Measurements from ENCODE around the gene TEKTIP1.
"Not testable (repeated sequence)": the region's sequence is repeated elsewhere in the genome, so short reads cannot be mapped to it uniquely, and the experiment has no call there.

Gene TEKTIP1

DNA sequence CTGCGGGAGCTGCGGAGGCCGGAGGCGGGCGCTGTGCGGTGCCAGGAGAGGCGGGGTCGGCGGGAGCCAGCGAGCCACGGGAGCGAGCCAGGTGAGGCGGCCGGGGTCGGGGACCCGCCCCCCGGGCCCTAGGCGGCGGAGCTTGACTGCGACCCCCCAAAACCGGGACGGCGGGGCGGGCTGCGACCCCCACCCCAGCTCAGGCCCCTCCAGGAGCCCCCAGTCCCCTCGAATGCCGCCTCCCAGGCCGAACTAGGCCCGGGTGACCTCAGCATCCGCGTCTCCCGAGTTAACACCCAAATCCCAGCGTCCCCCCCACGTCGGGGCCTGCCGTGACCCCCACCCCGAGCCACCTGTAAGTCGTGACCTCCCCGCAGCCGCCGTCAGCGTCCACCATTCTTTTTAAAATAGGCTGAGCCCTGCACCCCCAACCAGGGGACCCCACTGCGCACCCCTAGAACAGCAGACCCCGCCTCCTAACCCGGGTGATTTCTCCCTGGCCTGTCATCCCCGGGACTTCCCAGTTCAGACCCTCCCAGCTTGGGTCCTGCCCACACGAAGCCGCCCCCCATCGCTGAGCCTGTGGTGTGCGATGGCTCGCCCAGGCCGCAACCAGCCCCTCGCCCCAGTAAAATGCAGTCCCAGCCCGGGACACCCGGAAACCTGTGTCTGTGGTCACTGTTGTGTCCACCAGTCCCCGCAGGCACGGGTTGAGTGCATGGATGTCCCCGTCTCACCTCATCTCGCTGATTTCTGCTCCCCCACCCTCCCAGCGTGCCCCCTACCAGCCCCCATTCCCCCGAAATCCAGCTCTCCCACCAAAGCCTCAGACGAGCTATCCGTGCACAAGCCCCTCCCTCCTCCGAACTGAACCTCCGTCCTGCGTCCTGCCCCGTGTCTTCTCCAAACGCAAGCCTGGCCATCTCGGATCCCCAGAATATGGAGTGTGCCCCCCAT lies 32.3 kb upstream of the TEKTIP1 start:
- no peaks in the 10 kb centered on the region for H3K9me3 ChIP-seq (ENCODE audit: insufficient read depth, low read length, severe bottlenecking)
- peak overlapping the region; percentile 81 to 95 for H3K4me3 ChIP-seq (ENCODE audit: low read depth in 1 of 2, low read length in 2 of 2)
- peak; percentile 47 for DNase-seq
- H3K27ac ChIP-seq (ENCODE audit: low read length), result peak overlapping the region; percentile 71
- no peak for ATAC-seq (ENCODE audit: insufficient read depth, low read depth)
- peak overlapping the region; percentile 94 for H3K9ac ChIP-seq (ENCODE audit: low read depth, low read length)
- peak overlapping the region; percentile 66 for H2AFZ ChIP-seq (ENCODE audit: low read depth, low read length)
- H3K36me3 ChIP-seq (ENCODE audit: insufficient read depth, low read length), result peaks cover 40% of the 10 kb centered on the region
- no peaks in the 10 kb centered on the region for H3K27me3 ChIP-seq (ENCODE audit: insufficient read depth, low read length, poor library complexity)
- no peak for TF ChIP-seq EZH2 (IDR thresholded peaks at IDR 0.05; ENCODE audit: borderline replicate concordance, low read depth, low read length, severe bottlenecking)
- TF ChIP-seq, protein P1, sequence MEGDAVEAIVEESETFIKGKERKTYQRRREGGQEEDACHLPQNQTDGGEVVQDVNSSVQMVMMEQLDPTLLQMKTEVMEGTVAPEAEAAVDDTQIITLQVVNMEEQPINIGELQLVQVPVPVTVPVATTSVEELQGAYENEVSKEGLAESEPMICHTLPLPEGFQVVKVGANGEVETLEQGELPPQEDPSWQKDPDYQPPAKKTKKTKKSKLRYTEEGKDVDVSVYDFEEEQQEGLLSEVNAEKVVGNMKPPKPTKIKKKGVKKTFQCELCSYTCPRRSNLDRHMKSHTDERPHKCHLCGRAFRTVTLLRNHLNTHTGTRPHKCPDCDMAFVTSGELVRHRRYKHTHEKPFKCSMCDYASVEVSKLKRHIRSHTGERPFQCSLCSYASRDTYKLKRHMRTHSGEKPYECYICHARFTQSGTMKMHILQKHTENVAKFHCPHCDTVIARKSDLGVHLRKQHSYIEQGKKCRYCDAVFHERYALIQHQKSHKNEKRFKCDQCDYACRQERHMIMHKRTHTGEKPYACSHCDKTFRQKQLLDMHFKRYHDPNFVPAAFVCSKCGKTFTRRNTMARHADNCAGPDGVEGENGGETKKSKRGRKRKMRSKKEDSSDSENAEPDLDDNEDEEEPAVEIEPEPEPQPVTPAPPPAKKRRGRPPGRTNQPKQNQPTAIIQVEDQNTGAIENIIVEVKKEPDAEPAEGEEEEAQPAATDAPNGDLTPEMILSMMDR (IDR thresholded peaks at IDR 0.05; ENCODE audit: borderline replicate concordance, extremely low read depth, low read length, poor library complexity, severe bottlenecking), result no peak
- H3K79me2 ChIP-seq (ENCODE audit: insufficient read depth, low read length), result peaks cover 60% of the 10 kb centered on the region
- H4K20me1 ChIP-seq (ENCODE audit: insufficient read depth, low read length), result peaks cover 44% of the 10 kb centered on the region
- H3K4me2 ChIP-seq (ENCODE audit: insufficient read depth, low read length), result peak overlapping the region; percentile 90
- H3K4me1 ChIP-seq (ENCODE audit: insufficient read depth, low read length), result peaks cover 40% of the 10 kb centered on the region

DNA sequence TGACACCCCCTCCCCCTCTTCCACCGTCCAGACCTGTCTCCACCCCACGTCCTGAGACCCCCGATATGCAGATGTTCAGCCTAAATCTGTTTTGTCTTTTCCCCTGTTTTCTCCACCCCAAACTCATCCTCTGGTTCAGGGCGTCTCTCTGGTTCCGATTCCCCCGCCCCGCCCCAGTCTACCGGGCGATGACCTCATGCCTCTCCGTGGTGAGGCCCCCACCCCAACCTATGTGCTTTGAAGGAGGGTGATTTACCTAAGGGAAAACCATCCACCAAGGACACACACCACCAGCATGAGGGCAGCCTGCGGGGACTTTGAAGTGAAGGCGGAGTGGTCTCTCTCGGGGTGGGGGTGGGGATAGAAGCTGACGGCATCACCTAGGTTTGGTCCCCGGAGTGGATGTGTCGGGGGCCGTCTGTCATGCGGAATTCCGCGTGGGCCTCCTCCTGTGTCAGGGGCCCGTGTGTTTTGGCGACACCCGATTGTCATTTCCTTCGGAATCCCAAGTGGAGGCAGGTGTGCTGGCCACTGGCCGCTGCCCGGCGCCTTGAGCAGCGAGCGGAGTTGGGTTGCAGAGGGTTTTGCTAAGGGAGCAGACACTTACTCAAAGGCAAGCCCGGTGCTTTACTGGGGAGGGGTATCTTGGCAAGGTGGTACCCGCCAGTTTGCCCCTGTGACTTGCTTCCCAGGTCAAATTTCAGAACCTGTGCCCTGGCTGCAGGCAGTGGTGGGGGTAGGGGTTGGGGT lies 31.4 kb upstream of the TEKTIP1 start:
- peak overlapping the region; percentile 81 to 95; a peak in 3 of 4 replicates for H3K4me3 ChIP-seq (ENCODE audit: low read depth in 1 of 2, low read length in 2 of 2)
- H3K27me3 ChIP-seq (ENCODE audit: insufficient read depth, low read length, poor library complexity), result no peaks in the 10 kb centered on the region
- H2AFZ ChIP-seq (ENCODE audit: low read depth, low read length), result no peak overlapping the region
- peak overlapping the region; percentile 90 for H3K4me2 ChIP-seq (ENCODE audit: insufficient read depth, low read length)
- DNase-seq (peak; percentile 33), ATAC-seq (ENCODE audit: insufficient read depth, low read depth) (no peak)
- H3K79me2 ChIP-seq (ENCODE audit: insufficient read depth, low read length), result peaks cover 69% of the 10 kb centered on the region
- peaks cover 52% of the 10 kb centered on the region for H4K20me1 ChIP-seq (ENCODE audit: insufficient read depth, low read length)
- H3K27ac ChIP-seq (ENCODE audit: low read length), result peak overlapping the region; percentile 71; the same call in 1 of the 2 replicates
- peak overlapping the region; percentile 94 for H3K9ac ChIP-seq (ENCODE audit: low read depth, low read length)
- peaks cover 40% of the 10 kb centered on the region for H3K4me1 ChIP-seq (ENCODE audit: insufficient read depth, low read length)
- TF ChIP-seq EZH2 (IDR thresholded peaks at IDR 0.05; ENCODE audit: borderline replicate concordance, low read depth, low read length, severe bottlenecking), result no peak
- no peaks in the 10 kb centered on the region for H3K9me3 ChIP-seq (ENCODE audit: insufficient read depth, low read length, severe bottlenecking)
- peaks cover 48% of the 10 kb centered on the region for H3K36me3 ChIP-seq (ENCODE audit: insufficient read depth, low read length)

DNA sequence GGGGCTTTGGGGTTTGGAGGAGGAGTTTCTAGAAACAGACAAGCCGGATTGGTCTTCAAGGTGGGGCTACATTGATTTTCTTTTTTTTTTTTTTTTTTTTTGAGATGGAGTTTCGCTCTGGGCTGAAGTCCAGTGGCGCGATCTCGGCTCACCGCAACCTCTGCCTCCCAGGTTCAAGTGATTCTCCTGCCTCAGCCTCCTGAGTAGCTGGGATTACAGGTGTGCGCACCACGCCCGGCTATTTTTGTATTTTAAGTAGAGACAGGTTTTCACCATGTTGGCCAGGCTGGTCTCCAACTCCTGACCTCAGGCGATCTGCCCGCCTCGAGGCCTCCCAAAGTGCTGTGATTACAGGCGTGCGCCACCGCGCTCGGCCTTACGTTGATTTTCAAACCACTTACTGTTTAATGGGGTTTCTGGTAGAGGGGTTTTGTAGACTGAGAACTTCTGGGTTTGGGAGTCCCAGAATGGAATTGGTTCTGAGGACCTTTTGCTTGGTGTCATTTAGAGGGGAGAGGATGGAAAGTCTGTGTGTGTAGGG lies 30.8 kb upstream of the TEKTIP1 start:
- H3K27ac ChIP-seq (ENCODE audit: low read length); H3K9me3 ChIP-seq (ENCODE audit: insufficient read depth, low read length, severe bottlenecking); H3K27me3 ChIP-seq (ENCODE audit: insufficient read depth, low read length, poor library complexity); DNase-seq; H3K4me3 ChIP-seq (ENCODE audit: low read depth in 1 of 2, low read length in 2 of 2); ATAC-seq (ENCODE audit: insufficient read depth, low read depth); H3K9ac ChIP-seq (ENCODE audit: low read depth, low read length); H2AFZ ChIP-seq (ENCODE audit: low read depth, low read length): not testable (repeated sequence)
- peak overlapping the region; percentile 90; the same call in 1 of the 2 replicates for H3K4me2 ChIP-seq (ENCODE audit: insufficient read depth, low read length)
- H3K4me1 ChIP-seq (ENCODE audit: insufficient read depth, low read length), result peaks cover 41% of the 10 kb centered on the region
- peaks cover 59% of the 10 kb centered on the region for H4K20me1 ChIP-seq (ENCODE audit: insufficient read depth, low read length)
- peaks cover 54% of the 10 kb centered on the region for H3K36me3 ChIP-seq (ENCODE audit: insufficient read depth, low read length)
- peaks cover 75% of the 10 kb centered on the region for H3K79me2 ChIP-seq (ENCODE audit: insufficient read depth, low read length)

DNA sequence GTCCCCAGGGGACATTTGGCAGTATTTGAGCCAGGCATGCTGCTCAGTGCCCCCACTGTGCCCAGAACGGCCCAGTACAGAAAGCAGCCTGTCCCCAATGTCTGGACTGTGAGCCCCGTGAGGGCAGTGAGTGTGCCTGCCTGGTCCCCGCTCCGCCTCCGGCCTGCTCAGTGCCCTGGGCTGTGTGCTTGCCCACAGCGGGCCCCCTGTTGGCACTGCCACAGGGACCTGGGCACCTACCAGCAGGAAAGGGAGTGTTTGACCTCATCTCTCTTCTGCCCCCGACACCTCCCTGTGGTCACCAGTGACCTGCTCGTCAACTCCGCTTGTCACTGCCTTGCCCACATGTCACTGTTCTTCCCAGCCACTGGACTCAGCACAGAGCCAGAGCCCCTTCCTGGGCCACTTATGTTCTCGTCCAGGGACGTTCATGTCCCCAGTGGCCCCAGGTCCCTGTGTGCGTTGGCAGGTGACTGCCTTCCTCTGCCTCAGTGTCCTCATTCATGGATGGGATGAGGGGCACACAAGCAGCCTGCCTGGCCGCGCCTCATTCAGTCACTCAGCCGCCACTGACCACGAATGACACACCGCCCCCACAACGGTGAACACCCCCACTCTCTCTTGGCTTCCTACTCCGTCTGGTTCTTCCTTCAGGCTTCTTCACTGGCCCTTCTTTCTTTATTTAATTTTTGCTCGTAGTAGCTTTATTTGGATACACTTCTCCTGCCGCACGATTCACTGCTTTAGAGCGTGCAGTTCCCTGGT lies 30.0 kb upstream of the TEKTIP1 start:
- H3K4me1 ChIP-seq (ENCODE audit: insufficient read depth, low read length), result peaks cover 42% of the 10 kb centered on the region
- H3K27ac ChIP-seq (ENCODE audit: low read length), result no peak overlapping the region
- H3K36me3 ChIP-seq (ENCODE audit: insufficient read depth, low read length), result peaks cover 62% of the 10 kb centered on the region
- peaks cover 83% of the 10 kb centered on the region for H3K79me2 ChIP-seq (ENCODE audit: insufficient read depth, low read length)
- no peak overlapping the region for H3K9ac ChIP-seq (ENCODE audit: low read depth, low read length)
- no peak overlapping the region for H3K4me3 ChIP-seq (ENCODE audit: low read depth in 1 of 2, low read length in 2 of 2)
- H3K9me3 ChIP-seq (ENCODE audit: insufficient read depth, low read length, severe bottlenecking), result no peaks in the 10 kb centered on the region
- H4K20me1 ChIP-seq (ENCODE audit: insufficient read depth, low read length), result peaks cover 66% of the 10 kb centered on the region
- H2AFZ ChIP-seq (ENCODE audit: low read depth, low read length), result no peak overlapping the region
- ATAC-seq (ENCODE audit: insufficient read depth, low read depth) (no peak), DNase-seq (no peak)
- H3K4me2 ChIP-seq (ENCODE audit: insufficient read depth, low read length), result peak overlapping the region; percentile 90
- TF ChIP-seq EZH2 (IDR thresholded peaks at IDR 0.05; ENCODE audit: borderline replicate concordance, low read depth, low read length, severe bottlenecking), result no peak
- TF ChIP-seq, protein P1 (IDR thresholded peaks at IDR 0.05; ENCODE audit: borderline replicate concordance, extremely low read depth, low read length, poor library complexity, severe bottlenecking), result no peak
- H3K27me3 ChIP-seq (ENCODE audit: insufficient read depth, low read length, poor library complexity), result no peaks in the 10 kb centered on the region
